ENCODE measurements around the gene SSH3. TPM values are rescaled to one million over a fixed set of nuclear protein-coding genes. Genes with fewer than 3 reads are reported as not detected.

The SSH3 gene
- total and polyA plus RNA-seq, 2 donors = 23.6 to 52.7 TPM

DNA sequence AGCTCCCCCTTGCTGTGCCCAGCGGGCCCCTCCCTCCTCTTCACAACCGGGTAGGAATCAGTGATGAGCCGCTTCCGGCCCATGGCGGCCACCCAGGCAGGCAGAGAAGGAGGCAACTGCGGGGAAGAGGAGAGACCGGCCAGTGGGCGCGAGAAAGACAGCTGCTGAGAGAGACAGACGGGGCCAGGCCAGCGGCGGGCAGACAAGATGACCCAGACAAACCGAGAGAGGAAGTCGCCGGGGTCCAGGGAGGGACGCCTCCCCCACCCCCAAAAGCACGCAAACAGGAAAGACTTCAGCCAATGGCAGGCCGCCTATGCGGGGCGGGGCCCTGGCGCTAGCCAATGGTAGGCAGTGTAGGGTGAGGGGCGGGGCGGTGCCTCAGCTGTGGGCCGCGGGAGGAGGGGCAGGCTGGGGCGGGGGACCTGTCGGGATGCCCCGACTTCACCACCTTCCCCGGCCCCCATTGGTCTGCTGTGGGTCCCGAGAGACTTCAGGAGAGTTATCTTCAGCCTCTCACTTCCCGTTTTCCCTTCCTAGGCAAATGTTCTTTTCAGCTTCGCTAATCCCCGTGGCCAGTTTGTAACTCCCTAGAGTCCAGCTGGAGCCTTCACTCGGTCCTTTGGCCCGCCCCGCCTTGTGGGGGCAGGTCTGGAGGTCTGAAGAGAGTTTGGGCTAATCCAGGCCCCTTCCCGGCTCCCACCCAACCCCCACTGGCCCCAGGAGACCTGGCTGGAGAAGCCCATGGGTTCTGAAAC, 50.2 kb downstream of the SSH3 start, which contains the start of gene POLD4:
POLD4 (minus strand) TSS at position 230 of the 758 bp plus-strand sequence; CDS start at position 83, 147 bp downstream.
- under 1% methylated on average over 37 of the region's 37 CpGs for WGBS
- DNase-seq (ENCODE audit: extremely low spot score) = peak; percentile 88
- Histone ChIP-seq H3K27ac (ENCODE audit: low read depth) (peak within 1 kb of the TSS; percentile 96), H3K4me1 (ENCODE audit: insufficient read depth) (peaks cover 2% of the 10 kb centered on the region), H3K36me3 (ENCODE audit: insufficient read depth) (no peaks in the 10 kb centered on the region), H3K4me3 (ENCODE audit: low read depth, low read length) (peak within 1 kb of the TSS; percentile 63)

DNA sequence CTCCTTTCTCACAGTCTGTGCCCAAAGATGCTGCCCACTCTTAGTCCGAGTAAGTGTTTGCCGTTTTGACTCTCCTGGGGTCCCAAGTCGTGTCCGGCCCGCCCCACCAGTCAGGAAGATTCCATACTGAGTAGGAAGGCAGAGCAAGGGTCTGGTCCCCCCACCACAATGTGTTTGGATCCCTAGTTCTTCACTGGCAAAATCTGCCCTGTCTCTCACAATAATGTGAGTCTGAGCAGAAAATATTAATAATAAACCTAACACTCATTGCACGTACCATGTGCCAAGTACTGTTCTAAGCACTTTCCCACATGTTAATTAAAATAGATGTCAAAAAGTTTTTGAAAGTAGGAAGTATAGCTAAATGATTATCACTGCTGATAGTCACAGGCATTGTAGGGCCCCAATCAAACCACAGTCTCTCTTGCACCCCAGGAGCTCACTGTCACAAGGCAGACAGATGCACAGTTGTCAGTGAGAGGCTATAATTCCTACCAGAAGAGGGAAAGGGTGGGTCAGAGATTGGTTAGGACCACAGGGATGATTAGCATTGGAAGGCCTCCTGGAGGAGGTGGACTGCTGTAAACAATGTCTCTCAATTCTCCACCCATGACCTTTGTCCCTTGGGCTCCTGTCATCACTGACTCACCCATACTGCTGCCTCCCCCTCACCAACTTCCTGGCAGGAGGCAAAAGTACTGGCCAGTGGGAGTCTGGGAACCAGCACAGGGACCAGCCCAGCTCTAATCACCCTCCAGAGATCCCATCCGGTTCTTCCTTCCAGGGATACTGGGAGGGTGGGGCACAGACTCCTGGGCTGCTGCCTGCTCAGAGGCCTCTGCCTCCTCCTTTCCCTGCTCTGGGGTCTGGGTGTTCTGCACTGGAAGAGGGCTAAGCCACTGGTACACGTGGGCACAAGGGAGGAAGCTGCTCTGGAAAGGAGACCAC, 51.0 kb downstream of the SSH3 start:
- DNase-seq (ENCODE audit: extremely low spot score) = no peak
- 12% methylated on average over 8 of the region's 8 CpGs for WGBS

DNA sequence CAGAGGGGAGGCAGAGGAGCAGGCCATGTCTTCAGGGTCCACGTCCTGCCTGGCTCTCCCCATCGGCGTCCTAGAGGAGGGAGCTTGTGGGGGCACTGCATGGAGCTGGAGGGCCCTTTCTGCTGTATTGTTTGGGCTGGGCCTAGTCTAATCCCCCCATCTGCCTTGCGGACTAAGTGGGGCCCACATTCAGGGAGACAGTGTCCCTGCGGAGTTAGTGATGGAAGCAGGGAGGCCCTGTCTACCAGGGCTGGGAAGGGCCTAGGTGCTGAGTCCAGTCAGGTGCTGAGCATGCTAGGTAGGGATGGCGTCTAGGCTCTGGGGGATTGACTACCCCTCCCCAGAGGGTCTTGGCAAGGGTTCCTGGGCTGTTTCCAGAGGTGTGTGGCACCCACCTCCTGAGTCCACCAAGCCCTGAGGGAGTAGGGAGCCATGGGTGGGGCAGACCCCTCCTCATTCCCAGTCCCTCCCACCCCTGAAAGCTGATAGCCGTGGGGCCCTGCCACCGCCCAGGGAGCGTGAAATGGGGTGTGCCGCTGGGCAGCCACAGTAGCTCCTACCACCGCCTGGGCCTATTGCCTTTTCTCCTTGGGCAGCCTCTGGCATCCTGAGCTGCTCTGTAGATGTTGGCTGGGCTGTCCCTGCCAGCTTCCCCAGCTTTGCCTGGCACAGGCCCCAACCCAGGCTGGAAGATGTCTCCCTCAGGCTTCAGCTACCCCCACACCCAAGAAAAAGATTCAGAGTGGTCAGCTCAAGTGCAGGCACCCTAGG, 51.9 kb downstream of the SSH3 start:
- Histone ChIP-seq H3K4me1 (ENCODE audit: insufficient read depth) (peaks cover 2% of the 10 kb centered on the region), H3K4me3 (ENCODE audit: low read depth, low read length) (no peak overlapping the region), H3K27ac (ENCODE audit: low read depth) (peak overlapping the region; percentile 93), H3K36me3 (ENCODE audit: insufficient read depth) (no peaks in the 10 kb centered on the region)
- DNase-seq (ENCODE audit: extremely low spot score) = no peak
- 66% methylated on average over 11 of the region's 11 CpGs for WGBS

More for the DNA sequence above, 51.0 kb downstream of the SSH3 start:
- no peak overlapping the region for H3K4me3 ChIP-seq (ENCODE audit: low read depth, low read length)
- H3K4me1 ChIP-seq (ENCODE audit: insufficient read depth) = peaks cover 2% of the 10 kb centered on the region
- peak overlapping the region; percentile 93 for H3K27ac ChIP-seq (ENCODE audit: low read depth)
- H3K36me3 ChIP-seq (ENCODE audit: insufficient read depth) = no peaks in the 10 kb centered on the region

DNA sequence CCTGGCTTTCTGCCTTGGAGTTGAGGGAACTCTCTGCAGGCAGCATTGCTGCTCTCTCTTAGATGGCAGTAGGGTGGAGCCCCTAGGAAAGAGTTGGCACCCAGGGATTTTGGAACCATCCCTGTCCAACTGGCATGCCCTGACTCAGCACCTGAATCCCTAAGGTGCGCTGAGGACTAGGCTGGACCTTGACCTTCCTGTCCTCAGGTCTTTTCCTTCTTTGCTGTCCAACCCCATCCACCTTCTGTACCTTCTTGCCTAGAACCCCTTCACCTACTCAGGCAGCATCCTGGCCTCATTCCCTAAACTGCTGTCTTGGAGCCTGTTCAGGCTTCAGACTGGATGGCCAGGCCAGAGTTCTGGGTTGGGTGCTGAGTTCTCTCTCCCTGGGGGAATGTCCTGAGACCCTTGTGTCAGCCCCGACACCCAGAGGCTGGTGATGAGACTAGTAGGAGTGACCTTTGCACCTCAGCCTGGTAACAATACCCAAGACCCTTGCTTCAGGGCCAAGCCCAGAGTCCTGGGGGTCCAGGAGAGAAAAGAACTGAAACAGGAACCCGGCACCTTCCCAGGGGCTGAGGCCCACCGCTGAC, 52.6 kb downstream of the SSH3 start:
- H3K27ac ChIP-seq (ENCODE audit: low read depth) = peak overlapping the region; percentile 93
- no peak for DNase-seq (ENCODE audit: extremely low spot score)
- no peaks in the 10 kb centered on the region for H3K36me3 ChIP-seq (ENCODE audit: insufficient read depth)
- no peak overlapping the region for H3K4me3 ChIP-seq (ENCODE audit: low read depth, low read length)
- WGBS = 80% methylated on average over 4 of the region's 4 CpGs
- H3K4me1 ChIP-seq (ENCODE audit: insufficient read depth) = peaks cover 2% of the 10 kb centered on the region

DNA sequence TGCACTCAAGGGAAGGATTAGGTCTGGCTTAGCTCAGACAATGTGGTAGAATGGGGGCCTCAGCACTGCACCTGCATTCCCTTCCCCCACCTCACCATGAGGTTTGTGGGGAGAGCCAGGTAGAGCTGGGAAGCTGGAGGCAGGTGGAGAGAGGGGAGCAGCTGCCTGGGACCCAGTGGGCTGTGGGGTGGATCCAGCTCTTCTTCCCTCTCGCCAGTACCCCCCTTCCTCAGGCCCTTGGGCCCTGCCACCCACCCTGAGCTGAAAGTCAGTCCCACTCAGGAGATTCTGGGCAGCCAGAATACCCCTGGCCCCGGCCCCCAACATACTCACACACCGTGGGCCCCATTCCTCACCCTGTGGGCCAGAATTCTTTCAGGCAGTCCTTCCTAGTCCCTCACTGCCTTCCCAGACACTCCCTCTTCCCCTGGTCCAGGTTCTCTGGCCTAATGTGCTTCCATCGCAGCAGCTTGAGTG, 53.1 kb downstream of the SSH3 start:
- no peak overlapping the region for H3K4me3 ChIP-seq (ENCODE audit: low read depth, low read length)
- H3K36me3 ChIP-seq (ENCODE audit: insufficient read depth) = no peaks in the 10 kb centered on the region
- peak overlapping the region; percentile 30 for H3K27ac ChIP-seq (ENCODE audit: low read depth)
- 55% methylated on average over 4 of the region's 4 CpGs for WGBS
- DNase-seq (ENCODE audit: extremely low spot score) = no peak
- peaks cover 2% of the 10 kb centered on the region for H3K4me1 ChIP-seq (ENCODE audit: insufficient read depth)

DNA sequence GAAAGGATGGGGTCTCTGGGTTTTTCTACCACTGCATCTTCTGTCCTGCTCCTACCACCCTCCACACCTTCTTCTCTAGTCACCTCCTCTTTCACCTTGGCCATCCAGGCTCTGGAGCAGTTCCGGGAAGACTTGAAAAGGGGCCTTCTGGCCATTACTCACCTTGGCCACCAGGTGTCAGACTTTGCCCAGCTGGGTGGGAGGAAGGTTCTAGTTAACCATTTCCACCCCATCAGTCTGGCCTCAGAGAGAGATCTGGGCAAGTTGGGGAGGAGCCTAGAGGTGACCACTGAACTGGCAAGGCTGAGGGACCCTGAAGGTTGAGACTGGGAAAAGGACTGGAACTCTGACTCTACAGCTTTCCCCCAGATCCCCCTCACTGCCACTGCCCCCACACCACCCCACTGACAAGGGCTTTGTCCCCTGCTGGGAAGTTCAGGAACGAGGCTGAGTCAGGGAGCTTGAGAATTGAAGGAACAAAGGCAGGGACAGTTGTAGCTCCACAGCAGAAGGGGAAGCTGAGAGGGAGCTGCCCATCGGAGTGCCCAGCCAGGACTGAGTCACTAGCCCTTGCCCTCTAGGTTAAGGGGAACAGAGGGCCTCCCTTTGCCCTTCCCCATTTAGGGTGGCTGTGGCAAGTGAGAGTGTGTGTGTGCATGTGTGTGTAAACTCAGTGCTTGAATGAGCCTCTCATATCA, 53.7 kb downstream of the SSH3 start:
- no peak overlapping the region for H3K27ac ChIP-seq (ENCODE audit: low read depth)
- no peak overlapping the region for H3K4me3 ChIP-seq (ENCODE audit: low read depth, low read length)
- no peaks in the 10 kb centered on the region for H3K36me3 ChIP-seq (ENCODE audit: insufficient read depth)
- no peak for DNase-seq (ENCODE audit: extremely low spot score)
- peaks cover 2% of the 10 kb centered on the region for H3K4me1 ChIP-seq (ENCODE audit: insufficient read depth)
- 23% methylated on average over 3 of the region's 3 CpGs for WGBS

DNA sequence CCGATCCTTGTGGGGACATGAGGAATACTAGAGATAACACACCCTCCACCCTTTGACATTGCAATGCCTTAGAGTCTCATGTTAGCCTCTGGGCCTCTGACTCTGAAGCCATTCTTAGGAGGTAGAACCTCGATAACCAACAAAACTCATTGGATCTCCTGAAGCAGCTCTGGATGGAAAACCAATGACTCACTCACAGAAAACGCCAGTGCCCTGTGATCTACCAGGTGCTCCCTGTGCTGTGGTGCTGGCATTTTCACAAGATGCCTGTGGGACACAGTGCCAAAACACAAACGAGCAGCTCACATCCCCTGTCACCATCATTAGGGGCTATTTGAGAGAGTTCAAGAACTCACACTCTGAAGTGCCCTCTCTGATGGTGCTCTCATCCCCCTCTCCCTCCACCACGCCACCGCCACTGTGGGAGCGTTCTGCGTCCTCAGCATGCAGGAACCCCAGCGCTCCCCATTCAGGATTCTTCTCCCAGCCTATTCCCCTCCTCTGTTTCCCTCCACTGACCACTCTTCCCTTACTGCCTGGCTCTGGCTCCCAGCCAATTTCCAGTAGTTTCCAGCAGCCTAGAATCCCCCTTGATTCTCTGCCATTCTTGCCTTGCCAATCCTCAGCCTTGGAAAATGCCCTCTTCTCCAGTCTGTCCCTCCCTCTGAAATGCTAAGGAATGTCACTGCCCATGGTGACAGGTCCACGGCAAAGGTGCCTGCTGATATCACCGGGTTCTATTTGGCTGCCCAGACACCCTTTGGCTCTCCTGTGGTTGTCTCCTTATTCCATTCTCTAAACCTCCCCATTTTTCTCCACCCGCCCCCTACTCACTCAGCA, 54.7 kb downstream of the SSH3 start:
- H3K27ac ChIP-seq (ENCODE audit: low read depth) = no peak overlapping the region
- no peaks in the 10 kb centered on the region for H3K36me3 ChIP-seq (ENCODE audit: insufficient read depth)
- no peak overlapping the region for H3K4me3 ChIP-seq (ENCODE audit: low read depth, low read length)
- peaks cover 2% of the 10 kb centered on the region for H3K4me1 ChIP-seq (ENCODE audit: insufficient read depth)
- WGBS = 85% methylated on average over 12 of the region's 12 CpGs
- DNase-seq (ENCODE audit: extremely low spot score) = no peak

Small RNA genes lying within 50 kb of the gene (small RNA-seq; reads per million reads assigned to genes)
- not detected for gene RN7SKP239

Other genes starting within 250 kb of the SSH3 start
- gene RHOD, start 246.7 kb upstream of the SSH3 start, total RNA-seq = 3.9 TPM
- 10.1 TPM for gene RHOD, start 246.7 kb upstream of the SSH3 start, polyA plus RNA-seq
- 74.8 TPM for gene KDM2A, start 184.3 kb upstream of the SSH3 start, total RNA-seq
- gene KDM2A, start 184.3 kb upstream of the SSH3 start, polyA plus RNA-seq = 47.8 TPM
- gene GRK2, start 37.1 kb upstream of the SSH3 start, total RNA-seq = 21.1 TPM
- gene GRK2, start 37.1 kb upstream of the SSH3 start, polyA plus RNA-seq = 66.3 TPM
- gene ANKRD13D, start 14.2 kb upstream of the SSH3 start, total RNA-seq = 25.2 TPM
- gene ANKRD13D, start 14.2 kb upstream of the SSH3 start, polyA plus RNA-seq = 44.0 TPM
- 8.8 TPM for gene POLD4, start 50.0 kb downstream of the SSH3 start, total RNA-seq
- gene POLD4, start 50.0 kb downstream of the SSH3 start, polyA plus RNA-seq = 157 TPM
- gene CLCF1, start 70.1 kb downstream of the SSH3 start, total RNA-seq = 2.7 TPM
- 9.2 TPM for gene CLCF1, start 70.1 kb downstream of the SSH3 start, polyA plus RNA-seq
- gene RAD9A, start 88.5 kb downstream of the SSH3 start, total RNA-seq = 7.5 TPM
- gene RAD9A, start 88.5 kb downstream of the SSH3 start, polyA plus RNA-seq = 16.9 TPM
- gene PPP1CA, start 98.3 kb downstream of the SSH3 start, total RNA-seq = 70.6 TPM
- 85.9 TPM for gene PPP1CA, start 98.3 kb downstream of the SSH3 start, polyA plus RNA-seq
- 0.42 TPM for gene TBC1D10C, start 100.6 kb downstream of the SSH3 start, total RNA-seq
- gene TBC1D10C, start 100.6 kb downstream of the SSH3 start, polyA plus RNA-seq = 2.6 TPM
- 0.63 TPM for gene CARNS1, start 112.1 kb downstream of the SSH3 start, total RNA-seq
- 0.76 TPM for gene CARNS1, start 112.1 kb downstream of the SSH3 start, polyA plus RNA-seq
- gene RPS6KB2, start 125.0 kb downstream of the SSH3 start, total RNA-seq = 19.8 TPM
- 41.2 TPM for gene RPS6KB2, start 125.0 kb downstream of the SSH3 start, polyA plus RNA-seq
- 1.2 TPM for gene PTPRCAP, start 134.2 kb downstream of the SSH3 start, total RNA-seq
- gene PTPRCAP, start 134.2 kb downstream of the SSH3 start, polyA plus RNA-seq = 5.2 TPM
- gene CORO1B, start 139.9 kb downstream of the SSH3 start, total RNA-seq = 31.0 TPM
- gene CORO1B, start 139.9 kb downstream of the SSH3 start, polyA plus RNA-seq = 99.3 TPM
- not detected for gene GPR152, start 149.2 kb downstream of the SSH3 start, total RNA-seq
- not detected for gene GPR152, start 149.2 kb downstream of the SSH3 start, polyA plus RNA-seq
- 0.26 TPM for gene CABP4, start 151.8 kb downstream of the SSH3 start, total RNA-seq
- 0.96 TPM for gene CABP4, start 151.8 kb downstream of the SSH3 start, polyA plus RNA-seq
- 20.4 TPM for gene TMEM134, start 165.7 kb downstream of the SSH3 start, total RNA-seq
- gene TMEM134, start 165.7 kb downstream of the SSH3 start, polyA plus RNA-seq = 80.2 TPM
- gene AIP, start 179.5 kb downstream of the SSH3 start, total RNA-seq = 42.9 TPM
- gene AIP, start 179.5 kb downstream of the SSH3 start, polyA plus RNA-seq = 135 TPM
- gene PITPNM1, start 201.8 kb downstream of the SSH3 start, total RNA-seq = 12.6 TPM
- 18.5 TPM for gene PITPNM1, start 201.8 kb downstream of the SSH3 start, polyA plus RNA-seq
- 5.9 TPM for gene CDK2AP2, start 204.6 kb downstream of the SSH3 start, total RNA-seq
- gene CDK2AP2, start 204.6 kb downstream of the SSH3 start, polyA plus RNA-seq = 75.8 TPM
- not detected for gene CABP2, start 219.9 kb downstream of the SSH3 start, total RNA-seq
- not detected for gene CABP2, start 219.9 kb downstream of the SSH3 start, polyA plus RNA-seq